Activated CD8-positive, alpha-beta T cell treated with anti-CD3 and anti-CD28 coated beads for 36 hours (primary cell): ENCODE data around the gene SLC9B1. TPM values are rescaled to one million over a fixed set of nuclear protein-coding genes. Genes with fewer than 3 reads are reported as not detected.
"Not testable (repeated sequence)": the region's sequence is repeated elsewhere in the genome, so short reads cannot be mapped to it uniquely, and the experiment has no call there.

Experiments used
- ATAC-seq: fragments of 200-7000 bp; cut with Tn5 transposase; one replicate; pipeline ENCODE4 v1.10.0; 2021; ENCODE audit warnings: mild to moderate bottlenecking, moderate library complexity
- CTCF ChIA-PET: fragments of 350-600 bp; sonication (Branson Sonifier 250); formaldehyde crosslinking; loops from one replicate; lab custom pipeline; 2021; ENCODE audit warnings: antibody characterized with exemption; lab: Charles Lee
- POLR2A ChIA-PET: fragments of 350-600 bp; sonication (Branson Sonifier 250); formaldehyde crosslinking; loops from one replicate; lab custom pipeline; 2021; ENCODE audit warnings: antibody characterized with exemption; lab: Charles Lee
- DNase-seq: peaks from one replicate; pipeline ENCODE4 v3.0.0-alpha.2; 2020
- H3K27ac Mint-ChIP-seq: one replicate; pipeline ENCODE4 v1.8.0; 2021; ENCODE audit warnings: mild to moderate bottlenecking, mixed read lengths
- H3K27me3 Mint-ChIP-seq: one replicate; pipeline ENCODE4 v1.8.0; 2021; ENCODE audit warnings: mixed read lengths
- H3K36me3 Mint-ChIP-seq: one replicate; pipeline ENCODE4 v1.8.0; 2021; ENCODE audit warnings: low read depth, mixed read lengths
- H3K4me1 Mint-ChIP-seq: one replicate; pipeline ENCODE4 v1.8.0; 2021; ENCODE audit warnings: low read depth, mixed read lengths
- H3K4me3 Mint-ChIP-seq: one replicate; pipeline ENCODE4 v1.8.0; 2021; ENCODE audit warnings: mild to moderate bottlenecking, moderate library complexity, mixed read lengths
- H3K9me3 Mint-ChIP-seq: one replicate; pipeline ENCODE4 v1.8.0; 2021; ENCODE audit warnings: mixed read lengths
- CTCF ChIP-seq: fragments of 200-600 bp; IDR thresholded peaks from one replicate; pipeline ENCODE4 v1.8.0; 2022; ENCODE audit warnings: antibody characterized with exemption, mild to moderate bottlenecking
- intact Hi-C: fragments of 100-400 bp; cut with micrococcal nuclease; formaldehyde crosslinking; loops from one replicate; pipeline ENCODE4 v1.10.0; 2022
- total RNA-seq, 2 experiments: library from RNA; stranded (reverse); gene quantifications; one replicate each; pipeline ENCODE4 v1.2.3, GENCODE V29; 2021

SLC9B1 gene
- total RNA-seq, 2 experiments from 2014 or later, result 1.9 to 2.4 TPM

DNA sequence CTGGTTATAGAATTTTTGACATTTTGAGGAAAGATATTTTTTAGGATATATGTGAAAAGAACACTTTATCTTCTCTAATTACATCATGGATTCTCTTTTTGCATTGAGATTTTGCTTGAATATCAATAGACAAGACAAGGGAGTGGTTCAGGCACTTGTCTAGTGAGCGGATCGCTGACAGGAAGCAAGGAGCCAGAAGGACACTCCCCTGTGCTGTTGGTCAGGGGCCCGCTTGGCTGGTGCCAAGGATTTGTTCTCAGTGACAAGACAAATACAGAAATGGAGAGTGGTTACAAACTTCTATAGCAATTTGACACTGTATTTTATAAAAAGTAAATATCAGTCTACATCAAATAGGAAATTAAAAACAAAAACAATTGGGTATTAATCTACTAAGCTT is 60.0 kb downstream of the SLC9B1 start:
- ATAC-seq (no peak), DNase-seq (no peak)
- H3K4me1 Mint-ChIP-seq, result no peaks in the 10 kb centered on the region
- no peak overlapping the region for H3K4me3 Mint-ChIP-seq
- no peak for TF ChIP-seq CTCF
- peaks cover 4% of the 10 kb centered on the region for H3K36me3 Mint-ChIP-seq
- no peaks in the 10 kb centered on the region for H3K27me3 Mint-ChIP-seq
- H3K9me3 Mint-ChIP-seq, result peaks cover 5% of the 10 kb centered on the region
- POLR2A ChIA-PET, result no interaction called here
- CTCF ChIA-PET, result no interaction called here
- intact Hi-C loops, result no loop called here
- no peak overlapping the region for H3K27ac Mint-ChIP-seq

DNA sequence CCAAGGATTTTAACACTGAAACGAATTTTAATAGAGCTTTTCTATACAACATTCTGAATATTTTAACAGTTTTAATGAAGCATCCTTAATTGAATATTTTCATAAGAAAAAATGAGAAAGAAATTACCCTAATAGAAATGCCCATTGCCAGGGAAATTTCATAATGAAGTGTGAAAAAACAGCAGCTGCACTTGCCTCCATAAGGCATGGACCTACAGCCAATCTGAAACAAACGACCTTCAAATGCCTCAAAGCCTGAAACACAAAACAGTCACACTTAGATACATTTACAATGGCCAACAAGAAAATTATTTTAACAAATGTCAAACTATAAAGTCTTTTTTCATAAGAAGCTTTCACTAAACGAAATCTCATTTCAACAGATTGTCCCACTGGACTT is 74.4 kb downstream of the SLC9B1 start:
- H3K27me3 Mint-ChIP-seq, result no peaks in the 10 kb centered on the region
- no peak overlapping the region for H3K27ac Mint-ChIP-seq
- ATAC-seq, result no peak
- no peak for TF ChIP-seq CTCF
- no peak overlapping the region for H3K4me3 Mint-ChIP-seq
- intact Hi-C loops, result no loop called here
- peaks cover 1% of the 10 kb centered on the region for H3K9me3 Mint-ChIP-seq
- CTCF ChIA-PET, result no interaction called here
- POLR2A ChIA-PET, result no interaction called here
- DNase-seq, result no peak
- no peaks in the 10 kb centered on the region for H3K36me3 Mint-ChIP-seq
- no peaks in the 10 kb centered on the region for H3K4me1 Mint-ChIP-seq

- H3K4me3 Mint-ChIP-seq, H3K27ac Mint-ChIP-seq, CTCF ChIA-PET, intact Hi-C loops, POLR2A ChIA-PET, H3K9me3 Mint-ChIP-seq, H3K4me1 Mint-ChIP-seq, DNase-seq, ATAC-seq, H3K27me3 Mint-ChIP-seq, H3K36me3 Mint-ChIP-seq: not testable (repeated sequence)
These were observed 81.4 kb downstream of the SLC9B1 start for GRCh38 chr4:102938063-102938462.

DNA sequence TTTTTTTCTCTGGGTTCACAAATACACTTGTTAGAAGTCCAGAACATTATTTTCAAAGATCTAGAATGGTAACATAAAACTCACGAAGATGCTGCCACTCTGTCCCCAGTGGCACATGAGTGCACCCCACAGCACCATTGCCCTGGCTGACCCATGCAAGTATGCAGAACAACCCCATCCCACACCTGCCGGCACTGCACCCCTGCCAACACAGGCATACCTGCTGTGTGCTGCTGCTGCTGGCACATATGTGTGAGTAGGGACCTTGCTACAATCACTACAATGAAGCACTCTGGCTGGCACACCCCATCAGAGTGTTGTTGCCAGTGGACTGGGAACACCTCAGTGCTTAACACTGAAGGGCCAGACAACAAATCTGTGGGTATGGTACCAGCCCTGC is 83.8 kb downstream of the SLC9B1 start:
- H3K27ac Mint-ChIP-seq, result no peak overlapping the region

DNA sequence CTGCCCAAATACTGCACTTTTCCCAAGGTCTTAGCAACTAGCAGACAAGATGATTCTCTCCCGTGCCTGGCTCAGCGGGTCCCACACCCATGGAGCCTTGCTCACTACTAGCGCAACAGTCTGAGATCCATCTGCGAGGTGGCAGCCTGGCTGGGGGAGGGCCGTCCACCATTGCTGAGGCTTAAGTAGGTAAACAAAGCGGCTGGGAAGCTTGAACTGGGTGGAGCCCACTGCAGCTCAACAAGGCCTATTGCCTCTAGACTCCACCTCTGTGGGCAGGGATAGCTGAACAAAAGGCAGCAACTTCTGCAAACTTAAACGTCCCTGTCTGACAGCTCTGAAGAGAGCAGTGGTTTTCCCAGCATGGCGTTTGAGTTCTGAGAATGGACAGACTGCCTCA is 99.8 kb downstream of the SLC9B1 start:
- ATAC-seq, H3K27ac Mint-ChIP-seq, DNase-seq, H3K27me3 Mint-ChIP-seq, intact Hi-C loops, POLR2A ChIA-PET, CTCF ChIA-PET, H3K4me3 Mint-ChIP-seq, H3K4me1 Mint-ChIP-seq: not testable (repeated sequence)
- peaks cover 24% of the 10 kb centered on the region for H3K36me3 Mint-ChIP-seq
- peaks cover 17% of the 10 kb centered on the region for H3K9me3 Mint-ChIP-seq

More for the DNA sequence above, 83.8 kb downstream of the SLC9B1 start:
- no peaks in the 10 kb centered on the region for H3K27me3 Mint-ChIP-seq
- no peaks in the 10 kb centered on the region for H3K36me3 Mint-ChIP-seq
- TF ChIP-seq CTCF, result no peak
- DNase-seq (no peak), ATAC-seq (no peak)
- no peak overlapping the region for H3K4me3 Mint-ChIP-seq
- CTCF ChIA-PET, result no interaction called here
- no peaks in the 10 kb centered on the region for H3K4me1 Mint-ChIP-seq
- intact Hi-C loops, result no loop called here
- POLR2A ChIA-PET, result no interaction called here
- no peaks in the 10 kb centered on the region for H3K9me3 Mint-ChIP-seq

- ATAC-seq (no peak), DNase-seq (no peak)
- Mint-ChIP-seq H3K4me3 (no peak overlapping the region), H3K27ac (no peak overlapping the region), H3K36me3 (peaks cover 30% of the 10 kb centered on the region), H3K27me3 (no peaks in the 10 kb centered on the region), H3K4me1 (no peaks in the 10 kb centered on the region), H3K9me3 (peaks cover 21% of the 10 kb centered on the region)
- CTCF ChIA-PET, result no interaction called here
- TF ChIP-seq CTCF, result no peak
- intact Hi-C loops, result no loop called here
- POLR2A ChIA-PET, result no interaction called here
These were observed 100.6 kb downstream of the SLC9B1 start for GRCh38 chr4:102918859-102919258.
